ENCODE measurements around the gene DNAH2. TPM values are rescaled to one million over a fixed set of nuclear protein-coding genes. Genes with fewer than 3 reads are reported as not detected.

DNAH2 gene
- total and polyA plus RNA-seq, 9 of the 15 experiments (the other 6 are each of a cell fraction or from before 2014, with no cell fraction given), result 0.03 TPM; not detected in 8

DNA sequence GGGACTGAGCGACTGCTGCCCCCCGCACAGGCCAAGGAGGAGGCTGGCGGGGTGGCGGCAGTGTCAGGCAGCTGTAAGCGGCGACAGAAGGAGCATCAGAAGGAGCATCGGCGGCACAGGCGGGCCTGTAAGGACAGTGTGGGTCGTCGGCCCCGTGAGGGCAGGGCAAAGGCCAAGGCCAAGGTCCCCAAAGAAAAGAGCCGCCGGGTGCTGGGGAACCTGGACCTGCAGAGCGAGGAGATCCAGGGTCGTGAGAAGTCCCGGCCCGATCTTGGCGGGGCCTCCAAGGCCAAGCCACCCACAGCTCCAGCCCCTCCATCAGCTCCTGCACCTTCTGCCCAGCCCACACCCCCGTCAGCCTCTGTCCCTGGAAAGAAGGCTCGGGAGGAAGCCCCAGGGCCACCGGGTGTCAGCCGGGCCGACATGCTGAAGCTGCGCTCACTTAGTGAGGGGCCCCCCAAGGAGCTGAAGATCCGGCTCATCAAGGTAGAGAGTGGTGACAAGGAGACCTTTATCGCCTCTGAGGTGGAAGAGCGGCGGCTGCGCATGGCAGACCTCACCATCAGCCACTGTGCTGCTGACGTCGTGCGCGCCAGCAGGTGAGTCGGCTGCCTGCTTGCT, 131.7 kb downstream of the DNAH2 start:
- H3K36me3 ChIP-seq (ENCODE audit: control insufficient read depth, insufficient read depth, low read length), result peaks cover 71% of the 10 kb centered on the region; the same call in 2 of the 3 replicates
- BruUV-seq (replicated peaks), result no TSS peak
- FAIRE-seq, result no peak
- TF ChIP-seq SMARCA4 (IDR thresholded peaks at IDR 0.05) (no peak), XRCC5 (IDR thresholded peaks at IDR 0.05; ENCODE audit: low read depth, low read length) (no peak), ASH1L (IDR thresholded peaks at IDR 0.05; ENCODE audit: borderline replicate concordance, low read depth, partially characterized antibody) (no peak), ETV1 (tag; conservative IDR thresholded peaks at IDR 0.05; ENCODE audit: low read depth) (no peak), CEBPB (tag; IDR thresholded peaks at IDR 0.05) (no peak), PTTG1 (tag; IDR thresholded peaks at IDR 0.05; ENCODE audit: low read depth) (no peak), ZFP36 (IDR thresholded peaks at IDR 0.05; ENCODE audit: low read depth, low read length, partially characterized antibody) (no peak)
- TF ChIP-seq, protein P1, sequence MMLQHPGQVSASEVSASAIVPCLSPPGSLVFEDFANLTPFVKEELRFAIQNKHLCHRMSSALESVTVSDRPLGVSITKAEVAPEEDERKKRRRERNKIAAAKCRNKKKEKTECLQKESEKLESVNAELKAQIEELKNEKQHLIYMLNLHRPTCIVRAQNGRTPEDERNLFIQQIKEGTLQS (IDR thresholded peaks at IDR 0.05), result no peak
- TF ChIP-seq, protein P1 (CRISPR knock-in tag; conservative IDR thresholded peaks at IDR 0.05), result no peak
- TF ChIP-seq, protein P2, sequence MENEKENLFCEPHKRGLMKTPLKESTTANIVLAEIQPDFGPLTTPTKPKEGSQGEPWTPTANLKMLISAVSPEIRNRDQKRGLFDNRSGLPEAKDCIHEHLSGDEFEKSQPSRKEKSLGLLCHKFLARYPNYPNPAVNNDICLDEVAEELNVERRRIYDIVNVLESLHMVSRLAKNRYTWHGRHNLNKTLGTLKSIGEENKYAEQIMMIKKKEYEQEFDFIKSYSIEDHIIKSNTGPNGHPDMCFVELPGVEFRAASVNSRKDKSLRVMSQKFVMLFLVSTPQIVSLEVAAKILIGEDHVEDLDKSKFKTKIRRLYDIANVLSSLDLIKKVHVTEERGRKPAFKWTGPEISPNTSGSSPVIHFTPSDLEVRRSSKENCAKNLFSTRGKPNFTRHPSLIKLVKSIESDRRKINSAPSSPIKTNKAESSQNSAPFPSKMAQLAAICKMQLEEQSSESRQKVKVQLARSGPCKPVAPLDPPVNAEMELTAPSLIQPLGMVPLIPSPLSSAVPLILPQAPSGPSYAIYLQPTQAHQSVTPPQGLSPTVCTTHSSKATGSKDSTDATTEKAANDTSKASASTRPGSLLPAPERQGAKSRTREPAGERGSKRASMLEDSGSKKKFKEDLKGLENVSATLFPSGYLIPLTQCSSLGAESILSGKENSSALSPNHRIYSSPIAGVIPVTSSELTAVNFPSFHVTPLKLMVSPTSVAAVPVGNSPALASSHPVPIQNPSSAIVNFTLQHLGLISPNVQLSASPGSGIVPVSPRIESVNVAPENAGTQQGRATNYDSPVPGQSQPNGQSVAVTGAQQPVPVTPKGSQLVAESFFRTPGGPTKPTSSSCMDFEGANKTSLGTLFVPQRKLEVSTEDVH (IDR thresholded peaks at IDR 0.05; ENCODE audit: low read depth, partially characterized antibody), result no peak
- TF ChIP-seq, protein P3, sequence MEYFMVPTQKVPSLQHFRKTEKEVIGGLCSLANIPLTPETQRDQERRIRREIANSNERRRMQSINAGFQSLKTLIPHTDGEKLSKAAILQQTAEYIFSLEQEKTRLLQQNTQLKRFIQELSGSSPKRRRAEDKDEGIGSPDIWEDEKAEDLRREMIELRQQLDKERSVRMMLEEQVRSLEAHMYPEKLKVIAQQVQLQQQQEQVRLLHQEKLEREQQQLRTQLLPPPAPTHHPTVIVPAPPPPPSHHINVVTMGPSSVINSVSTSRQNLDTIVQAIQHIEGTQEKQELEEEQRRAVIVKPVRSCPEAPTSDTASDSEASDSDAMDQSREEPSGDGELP (CRISPR knock-in tag; IDR thresholded peaks at IDR 0.05; ENCODE audit: borderline replicate concordance), result no peak

More for the DNA sequence above, 131.7 kb downstream of the DNAH2 start:
- H3K27me3 ChIP-seq (ENCODE audit: control insufficient read depth in 2 of 2, insufficient read depth in 2 of 2, low read length in 2 of 2), result no peaks in the 10 kb centered on the region
- no peaks in the 10 kb centered on the region for H3K9me3 ChIP-seq (replicated peaks; ENCODE audit: control insufficient read depth, insufficient read depth, low read depth, low read length)
- H3K9me1 ChIP-seq (ENCODE audit: control insufficient read depth, insufficient read depth, low read length), result peaks cover 3% of the 10 kb centered on the region
- intact Hi-C loops (cut with micrococcal nuclease) (no loop called here), in situ Hi-C loops (cut with MboI) (no loop called here)
- peaks cover 4% of the 10 kb centered on the region; the same call in 1 of the 2 replicates for H4K20me1 ChIP-seq (replicated peaks; ENCODE audit: control insufficient read depth, insufficient read depth, low read length)
- CTCF ChIA-PET (ENCODE audit: low intra/inter-chr PET ratio), result no interaction called here
- WGBS (ENCODE audit: insufficient coverage, low coverage, missing lambda C conversion rate), result 100% methylated on average over 2 of the region's 35 CpGs
- no peak overlapping the region for H3K4me2 ChIP-seq (ENCODE audit: insufficient read depth, low read length)
- H3K9ac ChIP-seq (ENCODE audit: insufficient read depth in 1 of 2, low read depth in 2 of 2, low read length in 2 of 2), result no peak overlapping the region
- no peak overlapping the region for H2AFZ ChIP-seq (ENCODE audit: low read depth, low read length)
- DNase-seq (ENCODE audit: extremely low read depth in 1 of 4, low spot score in 3 of 4) (no peak), ATAC-seq (no peak)
- POLR2A ChIA-PET, result interaction anchor here (1.3 to 1.6 kb wide), 3 partner anchors 7 to 10 kb away, joined by 4 to 8 read pairs (median 6); partner anchors contain the start of genes CYB5D1 and NAA38
- H3K4me3 ChIP-seq, result no peak overlapping the region
- H3K4me1 ChIP-seq (replicated peaks in 1 of 2; ENCODE audit: control insufficient read depth in 2 of 2, insufficient read depth in 2 of 2, low read length in 2 of 2), result peaks cover 0 to 32% of the 10 kb centered on the region in 2 experiments; a peak in 3 of 5 replicates
- peaks cover 15% of the 10 kb centered on the region for H3K79me2 ChIP-seq (ENCODE audit: control insufficient read depth, insufficient read depth, low read length)
- H3K27ac ChIP-seq (ENCODE audit: extremely low read depth, low read depth, low read length), result no peak overlapping the region

Data from K562 (cell line).